Activated CD4-positive, alpha-beta T cell treated with anti-CD3 and anti-CD28 coated beads, Interleukin-2, amount 10 ng/mL, durations not matched to agents 24 days and 14 days (primary cell): ENCODE data around the gene ARL2BP. TPM values are rescaled to one million over a fixed set of nuclear protein-coding genes. Genes with fewer than 3 reads are reported as not detected.

ENCODE experiments used
- DNase-seq: peaks from one replicate; pipeline ENCODE4 v3.0.0; 2022
- H3K27ac Mint-ChIP-seq: one replicate; pipeline ENCODE4 v1.8.0; 2022; ENCODE audit warnings: mild to moderate bottlenecking, mixed read lengths
- H3K27me3 Mint-ChIP-seq: one replicate; pipeline ENCODE4 v1.8.0; 2022; ENCODE audit warnings: mixed read lengths
- H3K36me3 Mint-ChIP-seq: one replicate; pipeline ENCODE4 v1.8.0; 2022; ENCODE audit warnings: low read depth, mild to moderate bottlenecking, mixed read lengths
- H3K4me1 Mint-ChIP-seq: one replicate; pipeline ENCODE4 v1.8.0; 2021; ENCODE audit warnings: mixed read lengths
- H3K4me3 Mint-ChIP-seq: one replicate; pipeline ENCODE4 v1.8.0; 2022; ENCODE audit warnings: mild to moderate bottlenecking, moderate library complexity, mixed read lengths
- H3K9me3 Mint-ChIP-seq: one replicate; pipeline ENCODE4 v1.8.0; 2021; ENCODE audit warnings: mixed read lengths
- intact Hi-C: fragments of 100-400 bp; cut with micrococcal nuclease; formaldehyde crosslinking; loops from one replicate; pipeline ENCODE4 v1.15.1; 2023
- total RNA-seq: library from RNA; stranded (reverse); gene quantifications from 2 replicates; pipeline ENCODE4 v1.2.3, GENCODE V29; 2022

ARL2BP gene
- total RNA-seq, 1 donor from 2014 or later = 24.9 TPM

GRCh38 chr16:57225978-57226377 is 19.1 kb upstream of the ARL2BP start:
- peaks cover 59% of the 10 kb centered on the region for H3K36me3 Mint-ChIP-seq
- intact Hi-C loops = no loop called here
- DNase-seq = no peak

GRCh38 chr16:57226701-57227621 is 18.1 kb upstream of the ARL2BP start:
- Mint-ChIP-seq H3K4me3 (no peak overlapping the region), H3K36me3 (peaks cover 56% of the 10 kb centered on the region), H3K27ac (no peak overlapping the region), H3K4me1 (no peaks in the 10 kb centered on the region), H3K9me3 (no peaks in the 10 kb centered on the region), H3K27me3 (no peaks in the 10 kb centered on the region)
- intact Hi-C loops = no loop called here
- DNase-seq = no peak

More at GRCh38 chr16:57225978-57226377, 19.1 kb upstream of the ARL2BP start:
- Mint-ChIP-seq H3K27me3 (no peaks in the 10 kb centered on the region), H3K27ac (no peak overlapping the region), H3K9me3 (no peaks in the 10 kb centered on the region), H3K4me1 (no peaks in the 10 kb centered on the region), H3K4me3 (no peak overlapping the region)

- no peak overlapping the region for H3K27ac Mint-ChIP-seq
These were observed 16.0 kb upstream of the ARL2BP start for GRCh38 chr16:57229079-57229478.

GRCh38 chr16:57231821-57232350 is 13.2 kb upstream of the ARL2BP start:
- H3K36me3 Mint-ChIP-seq = peaks cover 56% of the 10 kb centered on the region
- DNase-seq = no peak

More at GRCh38 chr16:57229079-57229478, 16.0 kb upstream of the ARL2BP start:
- Mint-ChIP-seq H3K36me3 (peaks cover 52% of the 10 kb centered on the region), H3K9me3 (no peaks in the 10 kb centered on the region), H3K4me3 (no peak overlapping the region), H3K4me1 (no peaks in the 10 kb centered on the region), H3K27me3 (no peaks in the 10 kb centered on the region)
- intact Hi-C loops = no loop called here
- no peak for DNase-seq

GRCh38 chr16:57233944-57234706 is 10.9 kb upstream of the ARL2BP start:
- no peaks in the 10 kb centered on the region for H3K27me3 Mint-ChIP-seq
- intact Hi-C loops = no loop called here

More at GRCh38 chr16:57231821-57232350, 13.2 kb upstream of the ARL2BP start:
- Mint-ChIP-seq H3K27ac (no peak overlapping the region), H3K27me3 (no peaks in the 10 kb centered on the region), H3K9me3 (no peaks in the 10 kb centered on the region), H3K4me3 (no peak overlapping the region), H3K4me1 (peaks cover 4% of the 10 kb centered on the region)
- intact Hi-C loops = no loop called here

GRCh38 chr16:57234707-57235092 is 10.4 kb upstream of the ARL2BP start:
- peaks cover 4% of the 10 kb centered on the region for H3K4me1 Mint-ChIP-seq
- no peaks in the 10 kb centered on the region for H3K9me3 Mint-ChIP-seq
- peaks cover 57% of the 10 kb centered on the region for H3K36me3 Mint-ChIP-seq
- H3K4me3 Mint-ChIP-seq = no peak overlapping the region
- no peaks in the 10 kb centered on the region for H3K27me3 Mint-ChIP-seq
- DNase-seq = no peak
- intact Hi-C loops = no loop called here
- H3K27ac Mint-ChIP-seq = no peak overlapping the region

More at GRCh38 chr16:57233944-57234706, 10.9 kb upstream of the ARL2BP start:
- H3K27ac Mint-ChIP-seq = no peak overlapping the region
- H3K9me3 Mint-ChIP-seq = no peaks in the 10 kb centered on the region
- H3K4me1 Mint-ChIP-seq = peaks cover 4% of the 10 kb centered on the region
- H3K4me3 Mint-ChIP-seq = no peak overlapping the region
- DNase-seq = no peak
- H3K36me3 Mint-ChIP-seq = peaks cover 54% of the 10 kb centered on the region

- H3K9me3 Mint-ChIP-seq = no peaks in the 10 kb centered on the region
- no peaks in the 10 kb centered on the region for H3K27me3 Mint-ChIP-seq
- H3K36me3 Mint-ChIP-seq = peaks cover 57% of the 10 kb centered on the region
- intact Hi-C loops = no loop called here
- no peak for DNase-seq
- H3K4me3 Mint-ChIP-seq = no peak overlapping the region
- H3K4me1 Mint-ChIP-seq = peaks cover 4% of the 10 kb centered on the region
- no peak overlapping the region for H3K27ac Mint-ChIP-seq
These were observed 9.7 kb upstream of the ARL2BP start for GRCh38 chr16:57235128-57236021.

- peaks cover 4% of the 10 kb centered on the region for H3K4me1 Mint-ChIP-seq
- no peaks in the 10 kb centered on the region for H3K27me3 Mint-ChIP-seq
- H3K4me3 Mint-ChIP-seq = no peak overlapping the region
- no peaks in the 10 kb centered on the region for H3K9me3 Mint-ChIP-seq
- peaks cover 53% of the 10 kb centered on the region for H3K36me3 Mint-ChIP-seq
- no peak for DNase-seq
- intact Hi-C loops = no loop called here
- no peak overlapping the region for H3K27ac Mint-ChIP-seq
These were observed 9.1 kb upstream of the ARL2BP start for GRCh38 chr16:57236022-57236350.

- H3K36me3 Mint-ChIP-seq = peaks cover 42% of the 10 kb centered on the region
- no peak for DNase-seq
- H3K27ac Mint-ChIP-seq = no peak overlapping the region
- intact Hi-C loops = no loop called here
- no peaks in the 10 kb centered on the region for H3K27me3 Mint-ChIP-seq
- H3K4me1 Mint-ChIP-seq = peaks cover 4% of the 10 kb centered on the region
- no peak overlapping the region for H3K4me3 Mint-ChIP-seq
- H3K9me3 Mint-ChIP-seq = no peaks in the 10 kb centered on the region
These were observed 6.4 kb upstream of the ARL2BP start for GRCh38 chr16:57238682-57239081.

- Mint-ChIP-seq H3K9me3 (no peaks in the 10 kb centered on the region), H3K27ac (no peak overlapping the region), H3K4me3 (no peak overlapping the region), H3K36me3 (peaks cover 38% of the 10 kb centered on the region), H3K27me3 (no peaks in the 10 kb centered on the region), H3K4me1 (peaks cover 5% of the 10 kb centered on the region)
- intact Hi-C loops = no loop called here
- DNase-seq = no peak
These were observed 6.0 kb upstream of the ARL2BP start for GRCh38 chr16:57239107-57239506.

GRCh38 chr16:57240851-57241250 is 4.2 kb upstream of the ARL2BP start:
- intact Hi-C loops = no loop called here

GRCh38 chr16:57242650-57243049 is 2.4 kb upstream of the ARL2BP start:
- Mint-ChIP-seq H3K27ac (peak overlapping the region; percentile 10), H3K27me3 (no peaks in the 10 kb centered on the region), H3K4me3 (no peak overlapping the region), H3K4me1 (peaks cover 14% of the 10 kb centered on the region), H3K9me3 (no peaks in the 10 kb centered on the region), H3K36me3 (peaks cover 26% of the 10 kb centered on the region)
- intact Hi-C loops = no loop called here
- DNase-seq = no peak

More at GRCh38 chr16:57240851-57241250, 4.2 kb upstream of the ARL2BP start:
- Mint-ChIP-seq H3K9me3 (no peaks in the 10 kb centered on the region), H3K4me1 (peaks cover 16% of the 10 kb centered on the region), H3K27me3 (no peaks in the 10 kb centered on the region), H3K36me3 (peaks cover 28% of the 10 kb centered on the region), H3K27ac (no peak overlapping the region), H3K4me3 (no peak overlapping the region)
- no peak for DNase-seq

GRCh38 chr16:57244463-57244766 is 644 bp upstream of the ARL2BP start:
- DNase-seq = no peak
- Mint-ChIP-seq H3K4me1 (peaks cover 14% of the 10 kb centered on the region), H3K9me3 (no peaks in the 10 kb centered on the region), H3K4me3 (peak overlapping the region; percentile 91), H3K27me3 (no peaks in the 10 kb centered on the region), H3K36me3 (peaks cover 21% of the 10 kb centered on the region), H3K27ac (peak overlapping the region; percentile 95)
- intact Hi-C loops = loop anchor here (1.0 to 2.0 kb wide), 2 partner anchors 40 to 203 kb away; partner anchors contain the start of genes CIAPIN1, COQ9 and PLLP
